Karpas-422 (cell line): ENCODE data around the gene ZDHHC14. TPM values are rescaled to one million over a fixed set of nuclear protein-coding genes. Genes with fewer than 3 reads are reported as not detected.
"Not testable (repeated sequence)": the region's sequence is repeated elsewhere in the genome, so short reads cannot be mapped to it uniquely, and the experiment has no call there.

ENCODE experiments used
- DNase-seq: peaks from one replicate; pipeline ENCODE4 v3.0.0-alpha.2; 2015
- H2AFZ ChIP-seq: fragments of 200-600 bp; sonication (generic); 2 replicates; pipeline ENCODE4 v1.6.1; 2014; ENCODE audit warnings: antibody characterized with exemption, low read length, mixed read lengths
- H3K27ac ChIP-seq: fragments of 200-600 bp; sonication (generic); 2 replicates; pipeline ENCODE4 v1.5.1; 2014; ENCODE audit warnings: mild to moderate bottlenecking, low read length, moderate library complexity
- H3K27me3 ChIP-seq: fragments of 200-600 bp; sonication (generic); 2 replicates; pipeline ENCODE4 v1.6.1; 2014; ENCODE audit warnings: low read length, mixed read lengths
- H3K36me3 ChIP-seq: fragments of 200-600 bp; sonication (generic); 2 replicates; pipeline ENCODE4 v1.6.1; 2014; ENCODE audit warnings: low read length, mixed read lengths; ENCODE audit not compliant: insufficient read depth
- H3K4me1 ChIP-seq: fragments of 200-600 bp; sonication (generic); 2 replicates; pipeline ENCODE4 v1.6.1; 2014; ENCODE audit warnings: mild to moderate bottlenecking, low read length, mixed read lengths
- H3K4me2 ChIP-seq: fragments of 200-600 bp; sonication (generic); 2 replicates; pipeline ENCODE4 v1.6.1; 2014; ENCODE audit warnings: low read length, low read depth, mild to moderate bottlenecking; ENCODE audit not compliant: poor library complexity, severe bottlenecking
- H3K4me3 ChIP-seq: fragments of 200-600 bp; sonication (generic); 2 replicates; pipeline ENCODE4 v1.5.1; 2014; ENCODE audit warnings: mild to moderate bottlenecking, antibody characterized with exemption, low read length, mixed read lengths
- H3K79me2 ChIP-seq: fragments of 200-600 bp; sonication (generic); 2 replicates; pipeline ENCODE4 v1.6.1; 2014; ENCODE audit warnings: mild to moderate bottlenecking, low read length, mixed read lengths
- H3K9ac ChIP-seq: fragments of 200-600 bp; sonication (generic); 2 replicates; pipeline ENCODE4 v1.6.0; 2014; ENCODE audit warnings: low read length
- H3K9me2 ChIP-seq: fragments of 200-600 bp; sonication (generic), shearing (Covaris generic); replicated peaks from 2 replicates; pipeline ENCODE4 v1.6.0; 2014; ENCODE audit warnings: mild to moderate bottlenecking, low read length, moderate library complexity; ENCODE audit not compliant: insufficient read depth
- H3K9me3 ChIP-seq: fragments of 300-700, 200-600 bp; sonication (generic); 2 replicates; pipeline ENCODE4 v1.6.1; 2014; ENCODE audit warnings: low read length, mixed read lengths
- H4K20me1 ChIP-seq: fragments of 200-600 bp; sonication (generic); 2 replicates; pipeline ENCODE4 v1.6.1; 2014; ENCODE audit warnings: mild to moderate bottlenecking, antibody characterized with exemption, low read length, low read depth; ENCODE audit not compliant: insufficient read depth
- total RNA-seq: library from RNA; depleted of rRNA; stranded (reverse); fragments of >200 nt; shearing (Covaris generic); gene quantifications from 2 replicates; pipeline ENCODE4 v1.2.3, GENCODE V29; 2014; ENCODE audit warnings: low replicate concordance

The ZDHHC14 gene
- total RNA-seq, 1 experiment from 2014 or later, result 1.1 TPM

GRCh38 chr6:157402996-157403685 is 22.2 kb downstream of the ZDHHC14 start:
- Histone ChIP-seq H3K36me3 (no peaks in the 10 kb centered on the region), H3K9ac (no peak overlapping the region), H3K27ac (no peak overlapping the region), H3K79me2 (no peaks in the 10 kb centered on the region), H3K4me1 (no peaks in the 10 kb centered on the region), H3K9me2 (no peaks in the 10 kb centered on the region), H3K4me2 (no peak overlapping the region), H3K27me3 (no peaks in the 10 kb centered on the region), H4K20me1 (0 out of 2 replicates have a peak, but pooled peaks cover 3% of the 10 kb centered on the region), H2AFZ (no peak overlapping the region), H3K4me3 (no peak overlapping the region), H3K9me3 (no peaks in the 10 kb centered on the region)
- no peak for DNase-seq

GRCh38 chr6:157403686-157404051 is 22.7 kb downstream of the ZDHHC14 start:
- H3K79me2 ChIP-seq, result no peaks in the 10 kb centered on the region
- H3K27ac ChIP-seq, result no peak overlapping the region
- H3K4me3 ChIP-seq, result no peak overlapping the region
- H2AFZ ChIP-seq, result no peak overlapping the region
- H3K4me1 ChIP-seq, result no peaks in the 10 kb centered on the region
- H3K9me2 ChIP-seq, result no peaks in the 10 kb centered on the region
- no peak overlapping the region for H3K4me2 ChIP-seq
- no peaks in the 10 kb centered on the region for H3K9me3 ChIP-seq
- no peaks in the 10 kb centered on the region for H3K27me3 ChIP-seq
- no peaks in the 10 kb centered on the region for H3K36me3 ChIP-seq
- no peak overlapping the region for H3K9ac ChIP-seq
- no peaks in the 10 kb centered on the region for H4K20me1 ChIP-seq
- DNase-seq, result no peak

- Histone ChIP-seq H3K9me2 (no peaks in the 10 kb centered on the region), H3K9ac (no peak overlapping the region), H3K27ac (no peak overlapping the region), H3K4me2 (no peak overlapping the region), H3K4me3 (no peak overlapping the region), H3K79me2 (no peaks in the 10 kb centered on the region), H2AFZ (no peak overlapping the region), H3K4me1 (no peaks in the 10 kb centered on the region), H4K20me1 (no peaks in the 10 kb centered on the region), H3K9me3 (no peaks in the 10 kb centered on the region), H3K36me3 (no peaks in the 10 kb centered on the region), H3K27me3 (no peaks in the 10 kb centered on the region)
- no peak for DNase-seq
These were observed 25.0 kb downstream of the ZDHHC14 start for GRCh38 chr6:157405986-157406385.

- Histone ChIP-seq H3K9me3 (no peaks in the 10 kb centered on the region), H3K4me1 (no peaks in the 10 kb centered on the region), H3K79me2 (no peaks in the 10 kb centered on the region), H2AFZ (no peak overlapping the region), H3K4me2 (no peak overlapping the region), H3K9me2 (no peaks in the 10 kb centered on the region), H4K20me1 (no peaks in the 10 kb centered on the region), H3K27me3 (no peaks in the 10 kb centered on the region), H3K4me3 (no peak overlapping the region), H3K27ac (no peak overlapping the region), H3K9ac (no peak overlapping the region), H3K36me3 (no peaks in the 10 kb centered on the region)
- no peak for DNase-seq
These were observed 25.7 kb downstream of the ZDHHC14 start for GRCh38 chr6:157406661-157407060.

- H2AFZ ChIP-seq, result no peak overlapping the region
- H4K20me1 ChIP-seq, result no peaks in the 10 kb centered on the region
- H3K9ac ChIP-seq, result no peak overlapping the region
- H3K4me3 ChIP-seq, result no peak overlapping the region
- no peaks in the 10 kb centered on the region for H3K36me3 ChIP-seq
- H3K79me2 ChIP-seq, result no peaks in the 10 kb centered on the region
- H3K27me3 ChIP-seq, result no peaks in the 10 kb centered on the region
- no peaks in the 10 kb centered on the region for H3K4me1 ChIP-seq
- H3K9me3 ChIP-seq, result no peaks in the 10 kb centered on the region
- DNase-seq, result no peak
- H3K4me2 ChIP-seq, result no peak overlapping the region
- no peak overlapping the region for H3K27ac ChIP-seq
- H3K9me2 ChIP-seq, result no peaks in the 10 kb centered on the region
These were observed 26.7 kb downstream of the ZDHHC14 start for GRCh38 chr6:157407646-157408045.

GRCh38 chr6:157408427-157408826 is 27.4 kb downstream of the ZDHHC14 start:
- H3K9me2 ChIP-seq, H3K9me3 ChIP-seq, H3K9ac ChIP-seq, H3K27ac ChIP-seq, H3K4me2 ChIP-seq, H3K27me3 ChIP-seq, H3K79me2 ChIP-seq, H3K4me1 ChIP-seq, H3K36me3 ChIP-seq, DNase-seq, H3K4me3 ChIP-seq, H4K20me1 ChIP-seq, H2AFZ ChIP-seq: not testable (repeated sequence)

- Histone ChIP-seq H3K9me3 (no peaks in the 10 kb centered on the region), H4K20me1 (no peaks in the 10 kb centered on the region), H3K4me1 (no peaks in the 10 kb centered on the region), H3K79me2 (no peaks in the 10 kb centered on the region), H3K4me3 (no peak overlapping the region), H3K36me3 (no peaks in the 10 kb centered on the region), H3K27me3 (no peaks in the 10 kb centered on the region), H3K27ac (no peak overlapping the region), H3K4me2 (no peak overlapping the region), H3K9me2 (no peaks in the 10 kb centered on the region), H2AFZ (no peak overlapping the region), H3K9ac (no peak overlapping the region)
- DNase-seq, result no peak
These were observed 29.1 kb downstream of the ZDHHC14 start for GRCh38 chr6:157410045-157410444.

- H3K4me2 ChIP-seq, result no peak overlapping the region
- H3K9me2 ChIP-seq, result no peaks in the 10 kb centered on the region
- no peak overlapping the region for H3K27ac ChIP-seq
- H3K9me3 ChIP-seq, result no peaks in the 10 kb centered on the region
- H2AFZ ChIP-seq, result no peak overlapping the region
- DNase-seq, result no peak
- no peak overlapping the region for H3K4me3 ChIP-seq
- no peaks in the 10 kb centered on the region for H3K4me1 ChIP-seq
- no peaks in the 10 kb centered on the region for H4K20me1 ChIP-seq
- H3K79me2 ChIP-seq, result no peaks in the 10 kb centered on the region
- H3K36me3 ChIP-seq, result no peaks in the 10 kb centered on the region
- H3K9ac ChIP-seq, result no peak overlapping the region
- H3K27me3 ChIP-seq, result no peaks in the 10 kb centered on the region
These were observed 30.4 kb downstream of the ZDHHC14 start for GRCh38 chr6:157411368-157411767.
